ENCODE data around the gene SNX6. TPM values are rescaled to one million over a fixed set of nuclear protein-coding genes. Genes with fewer than 3 reads are reported as not detected.

The SNX6 gene
- total RNA-seq, 1 experiment from 2014 or later = 69.3 TPM

GRCh38 chr14:34539407-34540180 is 90.4 kb downstream of the SNX6 start, which contains the start of gene EAPP:
TSS of gene EAPP (minus strand) at chr14:34539701. CDS start at chr14:34539628, 73 bp downstream.
- Mint-ChIP-seq H3K9me3 (no peaks in the 10 kb centered on the region), H3K4me3 (peak within 1 kb of the TSS; percentile 95 to 97), H3K27ac (peak within 1 kb of the TSS; percentile 97 to 99 (median 98)), H3K4me1 (peaks cover 8 to 11% of the 10 kb centered on the region in 2 experiments), H3K36me3 (ENCODE audit: insufficient read depth in 1 of 3, low read depth in 3 of 3) (peaks cover 1 to 9% (median 4%) of the 10 kb centered on the region in 3 experiments; a peak in 5 of 7 replicates), H3K27me3 (ENCODE audit: low read depth) (no peaks in the 10 kb centered on the region)
- H3K79me2 ChIP-seq (ENCODE audit: insufficient read depth, low read length) = 0 out of 2 replicates have a peak, but pooled peaks cover 3% of the 10 kb centered on the region
- H3K18ac ChIP-seq (ENCODE audit: insufficient read length, low read depth, low read length) = peak within 1 kb of the TSS; percentile 99
- peak within 1 kb of the TSS; percentile 98 for H2BK5ac ChIP-seq (ENCODE audit: insufficient read length, low read length)
- peak within 1 kb of the TSS; percentile 98 for H3K14ac ChIP-seq (ENCODE audit: insufficient read depth, low read length)
- H3K23me2 ChIP-seq (ENCODE audit: insufficient read length, low read depth, low read length, poor library complexity, severe bottlenecking) = no peaks in the 10 kb centered on the region
- no peaks in the 10 kb centered on the region for H3K9me3 ChIP-seq (ENCODE audit: control insufficient read depth, low read depth, low read length)
- H4K91ac ChIP-seq (ENCODE audit: insufficient read length, low read depth, low read length) = no peak within 1 kb of the TSS
- peak within 1 kb of the TSS; percentile 93 for H4K5ac ChIP-seq (ENCODE audit: insufficient read length, low read depth, low read length)
- peak within 1 kb of the TSS; percentile 10 for H2BK120ac ChIP-seq (ENCODE audit: low read depth, low read length, poor library complexity, severe bottlenecking)
- H3K4ac ChIP-seq (ENCODE audit: low read depth, low read length) = no peak within 1 kb of the TSS
- no CpG with 5 or more reads among the region's 59 CpGs for WGBS (ENCODE audit: extremely low coverage, insufficient read length, low lambda C conversion rate)
- peak within 1 kb of the TSS; percentile 96 for H3K9ac ChIP-seq (ENCODE audit: extremely low read depth, insufficient read length, low read length)
- H4K8ac ChIP-seq (replicated peaks; ENCODE audit: insufficient read length, low read depth, low read length) = no peak within 1 kb of the TSS
- H2BK15ac ChIP-seq (ENCODE audit: low read depth, low read length) = peak within 1 kb of the TSS; percentile 41; the same call in 1 of the 2 replicates
- no peak within 1 kb of the TSS for H3K23ac ChIP-seq (ENCODE audit: insufficient read length, low read depth, low read length)
- no peak for TF ChIP-seq CTCF (conservative IDR thresholded peaks at IDR 0.05)
- peak within 1 kb of the TSS; percentile 56 for H3K4me2 ChIP-seq (ENCODE audit: insufficient read depth, insufficient read length, low read length)
- no peaks in the 10 kb centered on the region for H3K79me1 ChIP-seq (ENCODE audit: insufficient read depth, low read depth, low read length, poor library complexity, severe bottlenecking)
- H3K4me1 ChIP-seq (ENCODE audit: insufficient read depth, low read length) = no peaks in the 10 kb centered on the region; the same call in 1 of the 2 replicates
- H3K27me3 ChIP-seq (ENCODE audit: insufficient read depth, low read length) = no peaks in the 10 kb centered on the region
- H4K20me1 ChIP-seq (ENCODE audit: control insufficient read depth, insufficient read depth, insufficient read length) = no peaks in the 10 kb centered on the region
- H3K56ac ChIP-seq (ENCODE audit: insufficient read length, low read depth, low read length) = peak within 1 kb of the TSS; percentile 57
- peak; percentile 98 for DNase-seq
- H2BK20ac ChIP-seq (ENCODE audit: low read depth, low read length, poor library complexity, severe bottlenecking) = no peak within 1 kb of the TSS
- H3K27ac ChIP-seq (ENCODE audit: insufficient read length, low read depth, low read length) = peak within 1 kb of the TSS; percentile 53
- no peak within 1 kb of the TSS for H2AFZ ChIP-seq (ENCODE audit: low read length)
- no peak within 1 kb of the TSS for H2AK5ac ChIP-seq (ENCODE audit: insufficient read length, low read length)
- H2BK12ac ChIP-seq (ENCODE audit: insufficient read length, low read depth, low read length) = no peak within 1 kb of the TSS
- no peak within 1 kb of the TSS for H3T11ph ChIP-seq (ENCODE audit: low read length)

All from H9 (cell line).